ENCODE data around the gene FFAR3. TPM values are rescaled to one million over a fixed set of nuclear protein-coding genes. Genes with fewer than 3 reads are reported as not detected.
A peak's percentile ranks its signal among the peaks of the same experiment; 100 is the strongest.

Gene FFAR3
- total and polyA plus RNA-seq, 2 of the 13 experiments (the other 11 are each of a cell fraction or from before 2014, with no cell fraction given), result not detected

DNA sequence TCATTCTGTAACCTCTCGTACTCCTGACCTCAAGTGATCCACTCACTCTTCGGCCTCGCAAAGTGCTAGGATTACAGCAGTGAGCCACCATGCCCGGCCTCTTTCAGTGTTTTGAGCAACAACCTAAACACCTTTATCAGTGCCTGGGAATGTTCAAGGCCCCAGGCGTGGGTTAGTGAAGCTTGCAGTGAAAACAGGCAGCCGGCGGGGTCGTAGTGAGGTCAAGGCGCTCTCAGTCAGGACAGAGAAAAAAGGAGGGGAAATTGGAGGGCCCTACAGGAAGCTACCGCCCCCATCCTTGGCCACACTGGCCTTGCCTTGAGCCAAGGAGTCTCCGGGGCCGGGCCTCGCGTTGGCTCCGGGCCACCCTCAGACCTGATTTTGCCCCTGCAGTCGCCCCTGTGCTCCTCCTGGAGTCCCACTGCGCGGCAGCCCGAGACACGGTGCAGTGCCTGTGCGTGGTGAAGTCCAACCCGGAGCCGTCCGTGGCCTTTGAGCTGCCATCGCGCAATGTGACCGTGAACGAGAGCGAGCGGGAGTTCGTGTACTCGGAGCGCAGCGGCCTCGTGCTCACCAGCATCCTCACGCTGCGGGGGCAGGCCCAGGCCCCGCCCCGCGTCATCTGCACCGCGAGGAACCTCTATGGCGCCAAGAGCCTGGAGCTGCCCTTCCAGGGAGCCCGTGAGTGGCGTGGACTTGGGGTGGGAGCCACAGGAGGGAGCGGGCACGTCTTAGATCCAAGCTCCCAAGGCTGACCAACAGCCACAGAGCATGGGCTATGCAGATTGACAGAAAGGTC, 48.6 kb upstream of the FFAR3 start (continued):
- TF ChIP-seq, protein P1, sequence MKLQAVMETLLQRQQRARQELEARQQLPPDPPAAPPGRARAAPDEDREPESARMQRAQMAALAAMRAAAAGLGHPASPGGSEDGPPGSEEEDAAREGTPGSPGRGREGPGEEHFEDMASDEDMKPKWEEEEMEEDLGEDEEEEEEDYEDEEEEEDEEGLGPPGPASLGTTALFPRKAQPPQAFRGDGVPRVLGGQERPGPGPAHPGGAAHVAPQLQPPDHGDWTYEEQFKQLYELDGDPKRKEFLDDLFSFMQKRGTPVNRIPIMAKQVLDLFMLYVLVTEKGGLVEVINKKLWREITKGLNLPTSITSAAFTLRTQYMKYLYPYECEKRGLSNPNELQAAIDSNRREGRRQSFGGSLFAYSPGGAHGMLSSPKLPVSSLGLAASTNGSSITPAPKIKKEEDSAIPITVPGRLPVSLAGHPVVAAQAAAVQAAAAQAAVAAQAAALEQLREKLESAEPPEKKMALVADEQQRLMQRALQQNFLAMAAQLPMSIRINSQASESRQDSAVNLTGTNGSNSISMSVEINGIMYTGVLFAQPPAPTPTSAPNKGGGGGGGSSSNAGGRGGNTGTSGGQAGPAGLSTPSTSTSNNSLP (IDR thresholded peaks at IDR 0.05; ENCODE audit: low read depth, low read length), result no peak
- TF ChIP-seq ZNF446 (CRISPR knock-in tag; IDR thresholded peaks at IDR 0.05), result no peak
- TF ChIP-seq PAXIP1 (CRISPR knock-in tag; conservative IDR thresholded peaks at IDR 0.05), result peak; percentile 78
- TF ChIP-seq STAT5B (CRISPR knock-in tag; IDR thresholded peaks at IDR 0.05), result no peak
- TF ChIP-seq NFAT5 (CRISPR knock-in tag; IDR thresholded peaks at IDR 0.05), result no peak
- no peak for TF ChIP-seq ZSCAN30 (CRISPR knock-in tag; IDR thresholded peaks at IDR 0.05)
- TF ChIP-seq ATM (IDR thresholded peaks at IDR 0.05; ENCODE audit: borderline replicate concordance), result no peak
- TF ChIP-seq, protein P2, sequence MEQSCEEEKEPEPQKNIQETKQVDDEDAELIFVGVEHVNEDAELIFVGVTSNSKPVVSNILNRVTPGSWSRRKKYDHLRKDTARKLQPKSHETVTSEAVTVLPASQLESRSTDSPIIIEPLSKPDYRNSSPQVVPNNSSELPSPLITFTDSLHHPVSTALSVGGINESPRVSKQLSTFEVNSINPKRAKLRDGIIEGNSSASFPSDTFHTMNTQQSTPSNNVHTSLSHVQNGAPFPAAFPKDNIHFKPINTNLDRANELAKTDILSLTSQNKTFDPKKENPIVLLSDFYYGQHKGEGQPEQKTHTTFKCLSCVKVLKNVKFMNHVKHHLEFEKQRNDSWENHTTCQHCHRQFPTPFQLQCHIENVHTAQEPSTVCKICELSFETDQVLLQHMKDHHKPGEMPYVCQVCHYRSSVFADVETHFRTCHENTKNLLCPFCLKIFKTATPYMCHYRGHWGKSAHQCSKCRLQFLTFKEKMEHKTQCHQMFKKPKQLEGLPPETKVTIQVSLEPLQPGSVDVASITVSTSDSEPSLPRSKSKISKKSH (CRISPR knock-in tag; IDR thresholded peaks at IDR 0.05; ENCODE audit: borderline replicate concordance), result 0 out of 2 replicates have a peak, but pooled peaks have one; percentile 15
- no peak for TF ChIP-seq ZNF362 (CRISPR knock-in tag; IDR thresholded peaks at IDR 0.05; ENCODE audit: borderline replicate concordance)
- TF ChIP-seq HNRNPLL (IDR thresholded peaks at IDR 0.05; ENCODE audit: low read depth, low read length, poor library complexity, severe bottlenecking), result peak; percentile 20
- TF ChIP-seq RFX5 (IDR thresholded peaks at IDR 0.05; ENCODE audit: low read depth, low read length), result no peak
- TF ChIP-seq ARNT2 (CRISPR knock-in tag; IDR thresholded peaks at IDR 0.05; ENCODE audit: low read depth), result peak; percentile 29; the same call in 1 of the 2 replicates
- no peak for TF ChIP-seq ZNF598 (CRISPR knock-in tag; IDR thresholded peaks at IDR 0.05; ENCODE audit: borderline replicate concordance)
